CD4-positive, alpha-beta T cell treated with Interleukin-1 beta for 1 hour (primary cell): ENCODE results near the gene FAM32A.

Experiments
- DNase-seq, 2 donors: peaks; one replicate each; pipeline ENCODE4 v3.0.0-alpha.2; 2020 to 2022

The FAM32A gene

DNA sequence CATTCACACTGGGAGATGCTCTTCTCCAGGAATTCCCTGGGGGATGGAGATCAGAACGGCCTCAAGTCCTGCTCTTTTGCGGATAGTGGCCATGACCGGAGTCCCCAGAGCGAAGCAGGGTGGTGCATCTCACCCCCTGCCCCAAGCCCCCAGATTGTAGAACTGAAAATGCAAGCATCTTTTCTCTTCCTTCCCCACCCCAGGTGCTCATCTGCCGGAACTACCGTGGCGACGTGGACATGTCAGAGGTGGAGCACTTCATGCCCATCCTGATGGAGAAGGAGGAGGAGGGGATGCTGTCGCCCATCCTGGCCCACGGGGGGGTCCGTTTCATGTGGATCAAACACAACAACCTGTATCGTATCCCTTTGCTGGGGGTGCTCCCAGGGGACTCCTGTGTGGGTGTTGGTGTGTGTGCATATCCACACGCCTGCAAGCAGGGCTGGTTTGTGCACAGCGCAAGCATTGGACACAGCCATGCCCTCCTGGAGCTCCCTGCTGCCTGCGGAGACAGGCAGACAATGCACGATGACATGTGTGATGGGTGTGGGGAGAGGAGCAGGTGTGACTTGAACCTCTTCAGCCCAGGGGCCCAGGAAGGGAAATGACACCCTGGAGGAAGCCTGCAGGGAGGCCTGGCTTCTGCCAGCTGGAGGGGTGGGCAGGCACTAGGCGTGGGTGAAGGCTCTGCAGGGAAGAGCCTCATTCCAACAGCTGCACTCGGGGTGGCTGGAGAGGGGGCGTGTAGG, 18.2 kb downstream of the FAM32A start:
- no peak for DNase-seq

DNA sequence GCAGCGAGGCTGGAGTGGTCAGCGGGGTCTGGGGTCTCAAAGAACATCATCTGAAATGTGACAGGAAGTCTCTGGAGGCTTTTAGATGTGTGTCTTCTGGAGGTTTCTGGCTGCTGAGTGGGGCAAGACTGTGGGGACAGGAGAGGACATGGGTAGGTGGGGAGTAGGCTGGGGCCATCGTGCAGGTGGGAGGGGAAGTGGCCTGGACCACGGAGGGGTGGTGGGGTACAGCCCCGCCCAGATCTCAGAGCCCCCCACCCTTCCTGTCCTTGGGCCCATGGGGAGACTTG, 18.7 kb downstream of the FAM32A start:
- no peak for DNase-seq

DNA sequence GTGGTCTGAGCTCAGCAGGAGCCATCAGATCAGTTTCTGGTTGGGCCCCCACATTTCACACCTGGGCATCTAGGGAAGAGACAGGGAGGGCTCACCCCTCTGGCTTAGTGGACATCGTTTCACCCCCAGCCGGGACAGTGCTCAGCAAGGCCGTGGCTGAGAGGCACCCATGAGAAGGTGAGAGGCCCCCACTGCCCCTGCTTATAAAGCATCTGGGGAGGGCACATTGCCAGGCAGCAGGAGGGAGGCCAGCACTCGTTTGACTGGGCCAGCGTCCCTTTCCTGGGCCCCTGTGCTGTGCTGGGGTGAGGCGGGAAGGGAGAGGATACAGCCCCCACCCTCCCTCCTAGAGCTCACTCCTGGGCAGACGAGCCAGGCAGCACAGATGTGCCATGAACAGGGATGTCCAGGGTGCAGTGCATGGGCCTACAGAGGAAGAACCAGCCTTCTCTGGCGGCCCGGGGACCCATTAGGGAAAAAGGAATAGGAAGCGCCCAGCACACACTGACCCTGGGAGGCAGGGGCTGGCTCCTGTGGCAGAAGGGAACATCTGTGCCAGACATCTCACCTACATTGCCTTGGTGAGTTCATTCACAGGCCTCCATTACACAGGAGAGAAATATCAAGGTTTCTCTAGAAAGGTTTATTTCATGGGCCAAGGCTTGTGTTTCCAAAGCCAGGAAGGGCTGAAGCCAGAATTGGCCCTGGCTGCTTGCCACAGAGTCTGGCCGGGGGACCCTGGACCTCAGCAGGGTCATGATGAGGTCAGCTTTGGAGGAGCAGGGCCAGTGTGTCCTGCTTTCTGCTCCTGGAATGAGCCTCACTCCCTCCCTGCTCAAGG, 20.2 kb downstream of the FAM32A start:
- no peak for DNase-seq

DNA sequence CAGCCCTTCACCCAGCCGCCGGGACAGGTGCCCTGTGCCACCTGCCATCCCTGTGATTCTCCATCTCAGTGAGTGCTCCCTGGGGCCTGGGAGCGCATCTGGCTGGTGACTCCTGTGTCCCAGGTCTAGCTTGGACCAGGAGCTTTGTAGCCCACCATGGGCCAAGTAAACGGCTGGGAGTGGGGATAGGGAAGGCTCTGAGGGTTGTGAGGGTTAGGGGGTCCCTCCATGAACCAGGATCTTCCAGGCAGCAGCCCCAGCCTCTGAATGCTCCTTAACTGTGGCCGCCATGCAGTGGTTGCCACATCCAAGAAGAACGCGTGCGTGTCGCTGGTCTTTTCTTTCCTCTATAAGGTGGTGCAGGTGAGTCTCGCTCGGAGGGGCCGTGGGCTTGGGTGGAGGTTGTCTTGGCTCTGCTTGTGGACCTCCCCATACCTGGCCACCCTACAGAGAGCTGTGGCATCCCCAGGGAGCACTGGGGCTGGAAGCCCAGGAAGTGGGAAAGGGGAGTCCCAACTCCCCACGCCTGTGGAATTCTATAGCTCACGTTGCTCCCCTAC, 20.9 kb downstream of the FAM32A start:
- DNase-seq: no peak

DNA sequence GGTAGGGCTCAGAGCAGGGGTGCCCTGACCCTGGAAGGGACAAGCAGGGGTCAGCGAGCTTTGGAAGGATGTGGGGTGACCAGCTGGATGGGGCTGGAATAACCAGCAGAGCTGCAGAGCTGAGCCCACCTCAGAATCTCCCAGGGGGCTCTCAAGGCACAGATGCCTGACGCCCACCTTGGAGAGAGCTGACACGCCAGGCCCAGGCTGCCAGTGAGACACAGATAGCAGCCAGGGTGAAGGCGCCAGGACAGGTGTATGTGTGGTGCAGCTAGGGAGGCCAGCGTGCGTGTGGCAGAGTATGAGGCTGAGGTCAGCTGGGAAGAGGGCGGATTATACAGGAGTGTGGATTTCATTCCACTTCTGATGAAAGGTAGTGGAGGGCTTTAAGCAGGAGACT, 21.4 kb downstream of the FAM32A start:
- DNase-seq: no peak

DNA sequence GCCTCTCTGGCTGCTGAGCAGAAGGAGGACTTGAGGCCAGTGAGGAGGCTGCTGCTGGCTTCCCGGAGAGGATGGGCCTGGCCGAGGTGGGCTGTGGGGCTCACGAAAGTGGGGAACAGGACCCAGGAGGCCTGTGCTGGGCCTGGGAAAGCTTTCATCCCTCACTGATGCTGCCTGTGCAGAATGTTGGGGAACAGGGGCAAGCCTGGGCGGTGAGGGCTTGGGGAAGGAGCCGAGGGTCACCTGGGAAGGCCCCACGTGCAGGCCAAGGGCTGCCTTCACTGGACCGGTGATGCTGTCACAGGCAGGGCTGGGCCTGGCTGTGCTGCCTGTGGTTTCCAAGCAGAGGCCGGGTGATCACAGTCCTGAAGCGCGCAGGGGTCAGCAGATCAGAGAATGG, 21.9 kb downstream of the FAM32A start:
- DNase-seq: no peak

DNA sequence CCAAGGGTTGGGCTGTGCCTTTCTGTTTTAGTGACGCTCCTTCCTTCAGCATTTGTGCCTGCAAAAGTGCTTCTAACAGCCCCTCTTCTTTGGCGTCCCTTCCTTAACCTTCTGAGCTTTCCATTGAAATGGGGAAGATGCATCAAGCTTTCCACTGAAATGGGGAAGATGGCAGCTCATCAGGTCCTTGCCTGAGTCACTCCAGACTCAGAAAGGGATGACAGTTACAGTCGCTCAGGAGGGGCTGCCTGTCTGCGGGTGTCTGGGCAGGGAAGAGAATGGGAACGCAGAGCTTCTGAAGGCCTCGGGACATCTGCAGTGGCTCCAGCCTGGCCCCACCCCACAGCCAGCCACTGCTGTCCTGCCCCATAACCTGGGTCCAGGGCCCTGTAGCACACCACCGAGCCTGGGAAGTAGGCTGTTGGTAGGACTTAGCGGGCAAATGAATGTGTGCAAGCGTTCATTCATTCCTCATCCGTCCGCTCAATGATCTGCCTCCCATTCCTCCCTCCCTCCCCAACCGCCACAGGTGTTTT, 22.3 kb downstream of the FAM32A start:
- DNase-seq: no peak

DNA sequence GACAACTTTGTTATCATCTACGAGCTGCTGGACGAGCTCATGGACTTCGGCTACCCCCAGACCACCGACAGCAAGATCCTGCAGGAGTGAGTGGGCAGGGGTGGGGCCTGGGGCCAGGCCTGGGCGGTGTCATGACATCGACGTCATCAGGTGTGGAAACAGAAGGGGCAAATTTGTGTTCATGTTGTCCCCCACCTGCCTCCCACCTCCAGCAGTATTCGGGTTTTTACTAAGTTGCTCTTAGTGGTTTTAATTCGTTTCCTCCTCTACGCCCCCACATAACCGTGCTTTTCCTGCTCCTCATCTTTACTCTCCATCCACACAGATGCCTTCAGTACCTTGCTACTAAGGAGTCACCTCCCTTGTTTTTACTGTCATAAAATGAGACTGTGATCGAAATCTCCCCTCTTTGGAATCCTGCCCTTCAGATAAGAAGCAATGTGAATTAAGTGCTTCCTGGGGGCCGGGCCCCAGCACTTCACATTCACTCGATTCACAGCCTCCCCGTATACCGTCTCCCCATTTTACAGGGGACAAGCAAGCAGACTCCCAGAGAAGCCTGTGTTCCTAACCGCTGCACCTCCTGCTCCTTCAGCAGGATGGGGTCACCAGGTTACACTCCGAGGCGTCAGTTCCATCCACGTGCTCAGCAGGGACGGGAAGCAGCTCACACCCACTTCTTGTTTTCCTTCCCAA, 23.0 kb downstream of the FAM32A start:
- DNase-seq: no peak

DNA sequence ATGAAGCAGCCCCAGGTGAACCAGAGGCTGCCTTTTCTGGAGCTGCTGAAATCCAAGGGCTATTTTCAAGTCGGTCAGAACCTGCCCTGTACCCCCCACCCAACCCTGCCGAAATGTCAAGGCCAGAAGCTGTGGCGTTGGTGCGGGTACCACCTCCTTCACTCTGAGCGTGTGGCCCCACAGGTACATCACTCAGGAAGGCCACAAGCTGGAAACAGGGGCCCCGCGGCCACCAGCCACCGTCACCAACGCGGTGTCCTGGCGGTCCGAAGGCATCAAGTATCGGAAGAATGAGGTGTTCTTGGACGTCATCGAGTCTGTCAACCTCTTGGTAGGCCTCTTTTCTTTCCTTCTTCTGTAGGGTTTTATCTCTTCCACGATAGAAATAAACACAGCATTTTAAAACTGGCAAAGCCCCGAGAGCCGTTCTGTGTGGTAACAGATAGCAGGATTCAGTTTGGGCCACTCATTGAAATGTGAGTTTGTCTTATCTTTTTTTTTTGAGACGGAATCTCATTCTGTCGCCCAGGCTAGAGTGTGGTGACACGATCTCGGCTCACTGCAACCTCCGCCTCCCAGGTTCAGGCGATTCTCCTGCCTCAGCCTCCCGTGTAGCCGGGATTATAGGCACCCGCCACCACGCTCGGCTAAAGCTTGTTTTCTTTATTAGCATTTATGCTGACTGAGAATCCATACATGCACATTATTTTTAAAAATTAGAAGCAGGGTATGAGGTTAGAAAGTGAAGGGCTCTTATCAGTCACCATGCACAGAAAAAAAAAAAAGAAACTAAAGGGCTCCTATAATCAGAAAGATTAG, 23.8 kb downstream of the FAM32A start:
- no peak for DNase-seq

DNA sequence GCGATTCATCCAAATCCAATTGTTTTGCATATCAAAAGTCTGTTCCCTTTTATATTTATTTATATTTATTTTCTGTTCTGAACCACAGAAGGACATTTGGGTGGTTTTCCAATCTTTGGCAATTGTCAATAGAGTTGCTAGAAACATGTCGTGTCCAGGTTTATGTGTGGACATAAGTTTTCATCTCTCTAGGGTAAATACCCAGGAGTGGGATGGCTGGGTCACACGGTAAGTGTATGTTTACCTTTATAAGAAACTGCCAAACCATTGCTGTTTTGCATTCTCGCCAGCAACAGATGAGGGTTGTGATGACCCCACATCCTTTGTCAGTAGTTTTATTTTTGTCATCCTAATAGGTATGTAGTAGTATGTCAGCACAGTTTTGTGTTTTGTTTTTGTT, 25.0 kb downstream of the FAM32A start:
- DNase-seq: no peak

DNA sequence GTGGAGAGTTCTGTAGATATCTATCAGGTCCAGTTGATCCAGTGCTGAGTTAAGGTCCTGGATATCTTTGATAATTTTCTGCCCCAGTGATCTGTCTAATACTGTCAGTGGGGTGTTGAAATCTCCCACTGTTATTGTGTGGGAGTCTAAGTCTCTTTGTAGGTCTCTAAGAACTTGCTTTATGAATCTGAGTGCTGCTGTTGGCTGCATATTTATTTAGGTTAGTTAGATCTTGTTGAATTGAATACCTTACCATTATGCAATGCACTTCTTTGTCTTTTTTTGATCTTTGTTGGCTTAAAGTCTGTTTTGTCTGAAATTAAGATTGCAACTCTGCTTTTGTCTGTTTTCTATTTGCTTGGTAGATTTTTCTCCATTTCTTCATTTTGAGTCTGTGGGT, 27.9 kb downstream of the FAM32A start:
- no peak for DNase-seq

DNA sequence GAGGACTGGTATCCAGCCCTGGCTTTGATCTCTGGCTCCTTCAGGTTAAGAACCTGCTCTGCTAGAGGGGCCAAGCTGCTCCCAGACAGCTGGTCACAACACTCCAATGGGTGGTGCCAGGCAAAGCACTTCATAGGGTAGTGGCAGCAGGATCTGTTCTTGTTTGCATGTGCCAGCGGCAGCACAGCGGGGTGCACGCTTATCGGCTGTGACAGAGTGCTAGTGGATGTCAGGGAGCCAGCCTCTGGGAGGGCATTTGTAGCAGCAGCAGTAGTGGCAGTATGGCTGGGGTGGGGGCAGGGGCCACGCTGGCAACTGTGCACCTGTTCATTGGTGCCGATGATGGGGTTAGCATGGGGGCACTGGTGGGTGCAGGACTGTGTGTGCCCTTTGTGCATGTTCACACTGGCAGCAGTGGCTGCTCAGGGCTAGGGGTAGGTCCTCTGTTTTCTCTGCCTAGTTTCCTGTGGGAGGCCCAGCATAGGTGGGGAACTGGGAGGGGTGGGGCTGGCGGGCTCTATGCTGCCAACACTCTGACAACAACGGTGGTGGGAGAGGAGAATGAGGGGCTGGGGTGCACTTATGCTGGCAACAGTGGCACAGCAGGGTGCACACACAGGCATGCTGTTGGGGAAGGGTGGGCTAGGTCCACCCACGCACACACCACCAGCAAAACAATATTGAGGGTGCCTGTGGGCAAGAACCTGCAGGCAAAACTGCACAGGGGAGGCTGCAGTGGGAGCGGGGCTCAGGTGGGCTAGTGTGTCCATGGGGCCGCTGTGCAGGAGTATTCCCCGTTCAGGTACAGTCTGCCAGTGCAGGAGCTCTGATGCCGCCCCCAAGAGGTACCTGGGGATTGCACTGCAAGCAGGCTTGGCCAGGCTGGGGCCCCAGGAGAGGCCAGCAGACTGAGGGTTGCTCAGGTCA, 31.8 kb downstream of the FAM32A start:
- peak in 1 of 2 donors; percentile 15 for DNase-seq

DNA sequence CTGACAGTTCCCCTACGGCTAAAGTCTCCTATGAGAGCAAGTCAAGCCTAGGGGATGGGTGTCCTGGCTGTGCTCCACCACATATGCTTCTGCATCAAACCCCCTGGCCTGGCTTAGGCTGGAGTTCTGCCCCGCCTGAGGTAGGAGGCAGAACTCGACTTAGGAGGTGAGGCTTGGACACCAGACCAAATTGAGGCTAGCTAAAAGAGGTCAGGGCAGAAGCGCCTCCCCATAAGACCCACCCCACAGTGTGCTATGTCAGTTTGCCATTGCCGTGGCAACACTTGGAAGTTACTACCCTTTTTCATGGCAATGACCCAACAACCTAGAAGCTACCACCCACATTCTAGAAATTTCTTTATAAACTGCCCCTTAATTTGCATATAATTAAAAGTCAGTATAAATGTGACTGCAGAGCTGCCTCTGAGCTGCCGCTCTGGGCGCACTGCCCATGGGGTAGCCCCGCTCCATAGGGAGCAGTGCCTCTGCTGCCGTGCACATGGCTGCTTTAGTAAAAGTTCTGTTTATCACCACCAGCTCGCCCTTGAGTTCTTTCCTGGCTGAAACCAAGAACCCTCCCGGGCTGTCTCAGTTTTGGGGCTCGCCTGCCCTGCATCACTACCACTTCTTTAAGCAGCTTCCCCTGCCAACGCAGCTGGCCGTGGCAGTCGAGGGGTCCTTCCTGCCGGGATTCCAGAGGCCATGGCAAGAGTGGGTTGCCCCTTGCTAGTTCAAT, 32.7 kb downstream of the FAM32A start:
- DNase-seq: no peak

DNA sequence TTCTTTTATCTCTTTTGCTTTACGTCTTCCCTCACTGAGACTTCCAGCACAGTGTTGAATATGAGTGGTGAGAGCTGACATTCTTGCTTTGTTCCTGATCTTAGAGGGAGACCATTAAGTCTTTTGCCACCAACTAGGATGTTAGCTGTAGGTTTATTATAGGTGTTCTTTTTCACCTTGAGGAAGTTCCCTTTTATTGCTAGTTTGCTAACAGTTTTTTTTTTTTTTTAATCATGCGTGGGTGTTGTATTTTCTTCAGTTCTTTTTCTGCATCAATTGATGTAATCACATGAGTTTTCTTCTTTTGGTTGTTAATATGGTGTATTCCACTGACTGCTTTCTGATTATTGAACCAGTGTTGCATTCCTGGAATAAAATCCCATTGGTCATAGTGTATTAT, 33.6 kb downstream of the FAM32A start:
- DNase-seq: no peak

DNA sequence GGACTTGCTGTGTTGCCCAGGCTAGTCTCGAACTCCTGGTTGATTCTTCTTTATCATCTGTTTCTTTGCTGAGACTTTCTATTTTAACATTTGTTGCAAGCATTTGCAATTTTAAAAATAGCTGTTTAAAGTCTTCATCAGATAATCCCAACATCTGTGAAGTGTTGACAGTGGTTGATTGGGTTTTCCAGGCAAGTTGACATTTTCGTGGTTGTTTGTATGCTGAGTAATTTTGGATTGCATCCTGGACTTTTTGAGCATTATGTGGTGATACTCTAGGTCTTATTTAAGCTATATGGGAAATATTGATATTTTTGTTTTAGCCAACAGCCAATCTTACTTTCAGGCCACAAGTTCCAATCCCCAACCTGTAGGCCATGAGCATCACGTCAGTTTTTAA, 37.6 kb downstream of the FAM32A start:
- DNase-seq: no peak

DNA sequence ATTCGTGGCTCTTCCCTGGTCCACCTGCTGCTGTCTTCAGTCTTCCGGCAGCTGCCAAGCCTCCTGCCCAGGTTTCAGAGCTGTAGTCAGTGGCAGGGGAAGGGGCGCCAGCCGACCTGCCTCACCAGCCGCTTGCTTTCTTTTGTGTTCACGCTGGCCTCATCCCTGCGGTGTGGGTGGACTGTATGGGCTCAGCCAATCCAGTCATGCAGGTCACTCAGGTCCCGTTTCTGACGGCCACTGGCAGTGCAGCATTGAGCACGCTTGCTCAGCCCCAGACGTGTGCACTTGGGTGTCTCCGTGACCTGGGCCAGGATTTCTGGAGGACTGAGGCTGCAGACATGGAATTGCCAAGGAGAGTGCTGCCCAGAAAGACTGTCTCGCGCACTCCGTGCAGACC, 38.5 kb downstream of the FAM32A start:
- no peak for DNase-seq

DNA sequence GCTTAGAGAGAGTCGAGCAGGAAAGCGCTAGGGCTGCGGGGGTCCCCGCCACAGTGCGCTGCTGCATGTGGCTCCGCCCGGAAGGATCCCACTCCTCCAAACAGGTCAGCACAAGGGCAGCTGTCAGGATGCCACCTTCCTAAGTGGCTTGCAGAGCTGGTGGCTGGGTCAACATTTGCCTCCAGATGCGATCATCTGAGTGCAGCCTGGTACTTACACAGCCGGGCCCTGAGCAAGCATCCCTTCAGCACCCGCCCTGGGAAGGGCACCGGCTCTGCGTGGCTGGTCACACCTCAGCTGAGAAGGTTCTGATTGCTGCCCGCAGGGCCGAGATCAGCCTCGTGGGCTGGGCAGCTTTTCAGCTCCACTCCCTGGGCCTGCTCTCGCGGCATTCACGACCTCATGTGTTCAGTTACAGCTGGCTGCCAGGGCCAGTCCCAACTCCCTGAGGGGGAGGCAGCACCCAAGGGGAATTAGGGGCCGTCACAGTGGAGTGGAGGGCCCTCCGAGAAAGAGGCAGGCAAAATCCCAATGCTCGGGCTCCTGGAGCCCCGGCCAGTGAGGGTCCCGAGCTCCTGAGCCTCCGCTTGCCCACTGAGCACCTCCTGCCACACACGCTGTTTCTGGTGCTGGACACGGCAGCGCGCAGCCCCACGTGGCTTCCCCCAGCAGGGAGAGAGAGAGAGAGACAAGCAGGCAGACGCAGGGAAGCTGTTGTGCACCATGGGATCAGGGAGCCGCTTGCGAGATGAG, 39.3 kb downstream of the FAM32A start:
- no peak for DNase-seq

DNA sequence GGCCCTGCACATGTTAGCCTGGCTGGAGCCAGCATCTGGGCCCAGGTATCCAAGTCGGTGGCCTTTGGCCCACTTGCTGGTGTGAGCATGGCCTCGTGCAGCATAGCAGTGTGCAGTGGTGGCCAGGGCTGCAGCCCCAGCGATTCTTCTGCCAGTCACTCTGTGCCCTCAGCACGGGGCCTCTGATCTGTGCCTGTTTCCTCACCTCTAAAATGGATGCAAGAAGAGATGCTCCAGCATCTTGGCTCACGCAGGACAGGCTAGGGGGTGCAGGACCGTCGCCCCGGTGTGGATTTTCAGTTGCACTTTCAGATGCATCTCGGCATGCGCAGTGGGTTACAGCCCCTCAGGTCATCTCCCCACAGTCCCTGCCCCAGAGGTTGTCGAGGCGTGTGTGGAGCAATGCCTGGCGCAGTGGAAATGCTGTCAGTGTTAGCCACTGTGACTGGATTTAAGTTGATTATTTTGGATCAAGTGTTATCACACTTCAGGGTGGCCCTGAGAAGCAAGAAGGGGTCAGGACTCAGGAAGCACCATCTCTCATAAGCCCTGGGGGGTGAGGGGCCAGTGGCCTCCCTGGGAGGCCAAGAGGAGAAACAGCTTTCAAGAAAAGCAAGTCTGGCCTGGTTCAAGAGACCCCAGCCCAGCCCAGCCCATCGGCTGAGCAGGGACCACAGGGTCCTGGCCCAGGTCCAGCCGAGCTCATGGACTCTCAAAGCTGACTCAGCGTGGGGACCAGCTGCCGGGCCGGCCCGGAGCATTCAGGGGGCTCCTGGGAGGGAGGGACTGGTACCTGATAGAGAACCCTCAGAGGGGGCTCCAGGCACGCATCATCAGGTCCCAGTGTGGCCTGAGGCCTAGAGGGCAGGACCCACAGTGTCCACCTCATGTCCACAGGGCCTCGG, 40.3 kb downstream of the FAM32A start:
- no peak for DNase-seq

DNA sequence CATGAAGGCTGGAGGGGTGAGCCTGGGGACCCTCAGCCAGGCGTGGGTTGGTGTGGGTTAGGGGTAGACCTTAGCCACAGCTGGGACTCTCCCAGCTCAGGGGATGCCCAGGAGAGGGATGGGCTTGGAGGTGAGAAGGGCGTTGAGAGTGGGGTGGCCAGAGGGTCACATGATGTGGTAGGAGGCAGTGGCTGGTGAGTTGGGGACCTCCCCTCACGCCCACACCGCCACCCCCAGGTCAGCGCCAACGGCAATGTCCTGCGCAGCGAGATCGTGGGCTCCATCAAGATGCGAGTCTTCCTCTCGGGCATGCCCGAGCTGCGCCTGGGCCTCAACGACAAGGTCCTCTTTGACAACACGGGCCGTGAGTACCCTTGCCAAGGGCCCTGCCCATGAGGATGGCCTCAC, 41.0 kb downstream of the FAM32A start:
- no peak for DNase-seq
